H1 (cell line): ENCODE data around the gene HSF5. TPM values are rescaled to one million over a fixed set of nuclear protein-coding genes. Genes with fewer than 3 reads are reported as not detected.

Experiments
- CHD7 ChIP-seq: fragments of 300-600 bp; sonication (generic); IDR thresholded peaks from 2 replicates; pipeline ENCODE4 v1.7.1; 2012; ENCODE audit warnings: low read length, moderate library complexity, mild to moderate bottlenecking, inconsistent platforms; ENCODE audit not compliant: insufficient replicate concordance
- GABPA ChIP-seq: IDR thresholded peaks from 2 replicates; pipeline ENCODE4 v1.6.1; 2011; ENCODE audit warnings: mild to moderate bottlenecking, low read length, moderate library complexity, borderline replicate concordance; ENCODE audit not compliant: insufficient read depth
- MAX ChIP-seq: IDR thresholded peaks from 2 replicates; pipeline ENCODE4 v1.6.1; 2012; ENCODE audit warnings: inconsistent platforms
- RBBP5 ChIP-seq: IDR thresholded peaks from 2 replicates; pipeline ENCODE4 v1.7.1; 2012; ENCODE audit warnings: low read depth, mild to moderate bottlenecking, inconsistent platforms, low read length, moderate library complexity, borderline replicate concordance
- TBP ChIP-seq: IDR thresholded peaks from 2 replicates; pipeline ENCODE4 v1.6.1; 2011; ENCODE audit warnings: low read depth, low read length, improper control_type of control experiment
- polyA plus RNA-seq, 7 experiments: library from polyadenylated mRNA; depleted of rRNA in 3 of 7; stranded (reverse) in 5 of 7; unstranded in 2 of 7; fragments of >200 nt in 5 of 7; fragments of 200-250 nt in 2 of 7; gene quantifications; 1 replicate in 5 of 7; 2 replicates in 1 of 7; 4 replicates in 1 of 7; pipeline versions ENCODE4 v1.2.1 to v1.2.3, GENCODE V29; 2011 to 2013; ENCODE audit warnings: missing spikeins in 2 of 7, mixed read lengths in 2 of 7
- total RNA-seq: library from RNA; stranded (reverse); fragmentation: NEBNext Ultra II Directional; extraction: Animal tissue kit (Norgen Biotek cat#: 25700); gene quantifications from 2 replicates; pipeline ENCODE4 v1.2.1, GENCODE V29; 2021

The HSF5 gene
- total and polyA plus RNA-seq, 2 of the 8 experiments (the other 6 are each of a cell fraction or from before 2014, with no cell fraction given) = not detected

GRCh38 chr17:58373923-58374322 is 114.3 kb downstream of the HSF5 start (continued):
- TF ChIP-seq CHD7 (no peak), GABPA (no peak), RBBP5 (no peak), MAX (no peak), TBP (no peak)
